BE2C (cell line): Measurements from ENCODE around the gene HNF1B.

Experiments used
- DNase-seq: peaks from one replicate; pipeline ENCODE4 v3.0.0-alpha.2; 2020
- H3K27me3 ChIP-seq: fragments of 250-450 bp; sonication (Bioruptor Pico); 2 replicates; pipeline ENCODE4 v1.5.1; 2020; ENCODE audit warnings: mild to moderate bottlenecking
- H3K36me3 ChIP-seq: fragments of 250-450 bp; sonication (Bioruptor Pico); 2 replicates; pipeline ENCODE4 v1.5.1; 2020; ENCODE audit warnings: mild to moderate bottlenecking
- H3K4me1 ChIP-seq: fragments of 250-450 bp; sonication (Bioruptor Pico); 2 replicates; pipeline ENCODE4 v1.5.1; 2020
- H3K4me3 ChIP-seq: 2 replicates; pipeline ENCODE4 v1.5.1; 2011; ENCODE audit warnings: low read depth, low read length
- H3K9me3 ChIP-seq: fragments of 250-450 bp; sonication (Bioruptor Pico); 2 replicates; pipeline ENCODE4 v1.5.1; 2020
- CTCF ChIP-seq: IDR thresholded peaks from 2 replicates; pipeline ENCODE4 v1.5.1; 2012; ENCODE audit warnings: mild to moderate bottlenecking, low read depth, low read length

Gene HNF1B

DNA sequence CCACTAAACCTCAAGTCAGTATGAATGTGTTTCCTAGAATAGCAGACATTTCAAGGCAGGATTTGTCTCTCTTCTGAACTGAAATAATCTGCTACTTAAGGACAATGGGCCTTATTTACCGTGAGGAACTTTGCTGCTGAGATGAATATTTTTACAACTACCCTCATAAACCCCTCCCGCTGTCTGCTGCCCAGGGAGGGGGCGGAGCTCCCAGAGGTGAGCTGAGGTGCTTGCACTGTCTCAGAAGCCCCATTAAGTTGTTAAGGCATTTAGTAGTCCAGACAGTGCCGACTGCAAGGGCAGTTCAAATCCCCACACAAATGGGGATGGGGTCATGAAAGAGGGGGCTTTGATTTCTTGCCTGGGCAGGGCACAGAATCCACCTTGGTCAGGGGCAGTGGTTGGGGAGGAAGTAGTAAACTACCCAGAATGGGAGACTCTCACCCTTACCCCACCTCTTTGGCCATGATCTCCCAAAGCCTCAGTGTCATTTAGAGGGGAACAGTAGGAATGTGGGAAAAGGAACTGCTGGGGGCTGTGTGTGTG is 19.2 kb downstream of the HNF1B start:
- H3K27me3 ChIP-seq, result peaks cover 15% of the 10 kb centered on the region
- H3K9me3 ChIP-seq, result no peaks in the 10 kb centered on the region
- no peak for DNase-seq
- H3K4me3 ChIP-seq, result no peak overlapping the region
- H3K4me1 ChIP-seq, result no peaks in the 10 kb centered on the region
- TF ChIP-seq CTCF, result no peak
- no peaks in the 10 kb centered on the region for H3K36me3 ChIP-seq

GRCh38 chr17:37725021-37725595 is 19.8 kb downstream of the HNF1B start:
- H3K4me3 ChIP-seq, result no peak overlapping the region
- H3K4me1 ChIP-seq, result no peaks in the 10 kb centered on the region
- TF ChIP-seq CTCF, result no peak
- H3K9me3 ChIP-seq, result no peaks in the 10 kb centered on the region
- peaks cover 17% of the 10 kb centered on the region for H3K27me3 ChIP-seq
- no peak for DNase-seq
- no peaks in the 10 kb centered on the region for H3K36me3 ChIP-seq

- Histone ChIP-seq H3K9me3 (no peaks in the 10 kb centered on the region), H3K4me3 (no peak overlapping the region), H3K36me3 (no peaks in the 10 kb centered on the region), H3K4me1 (no peaks in the 10 kb centered on the region), H3K27me3 (peaks cover 28% of the 10 kb centered on the region)
- no peak for TF ChIP-seq CTCF
- DNase-seq, result no peak
These were observed 23.9 kb downstream of the HNF1B start for GRCh38 chr17:37720989-37721388.

GRCh38 chr17:37719866-37720265 is 25.0 kb downstream of the HNF1B start:
- Histone ChIP-seq H3K27me3 (peaks cover 38% of the 10 kb centered on the region), H3K9me3 (no peaks in the 10 kb centered on the region), H3K4me3 (no peak overlapping the region), H3K4me1 (no peaks in the 10 kb centered on the region), H3K36me3 (no peaks in the 10 kb centered on the region)
- TF ChIP-seq CTCF, result no peak
- DNase-seq, result no peak

DNA sequence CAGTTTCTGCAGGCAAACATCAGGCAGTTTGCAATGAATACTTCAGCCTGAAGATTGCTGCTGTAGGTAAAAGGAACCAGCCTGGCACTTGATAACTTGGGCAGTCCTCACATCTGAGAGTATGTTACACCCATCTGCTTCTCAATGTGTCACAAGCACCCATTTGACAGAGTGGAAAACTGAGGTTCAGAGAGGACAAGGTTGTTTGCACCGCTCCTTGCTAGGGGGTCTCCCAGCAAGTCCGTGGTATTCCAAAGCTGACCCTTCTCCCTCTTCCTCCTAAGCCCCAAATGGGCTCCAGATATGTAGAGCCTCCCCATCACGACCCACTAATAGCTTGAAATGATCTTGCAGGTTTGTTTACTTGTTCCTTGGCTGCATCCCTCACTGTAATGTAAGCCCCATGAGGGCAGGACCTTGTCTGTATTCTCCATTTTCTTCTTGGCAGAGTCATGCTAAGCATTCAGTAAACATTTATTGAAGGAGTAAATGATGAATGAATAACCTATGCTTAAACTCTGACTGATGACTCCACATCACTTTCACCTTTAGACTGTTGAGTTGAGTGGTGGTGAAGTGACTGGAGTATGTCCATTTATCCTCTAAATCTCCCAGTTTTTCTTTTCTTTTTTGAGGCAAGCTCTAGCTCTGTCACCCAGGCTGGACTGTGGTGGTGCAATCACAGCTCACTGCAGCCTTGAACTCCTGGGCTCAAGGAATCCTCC is 26.4 kb downstream of the HNF1B start:
- DNase-seq, result no peak
- H3K4me3 ChIP-seq, result no peak overlapping the region
- no peaks in the 10 kb centered on the region for H3K9me3 ChIP-seq
- no peak for TF ChIP-seq CTCF
- H3K4me1 ChIP-seq, result no peaks in the 10 kb centered on the region
- peaks cover 50% of the 10 kb centered on the region for H3K27me3 ChIP-seq
- H3K36me3 ChIP-seq, result no peaks in the 10 kb centered on the region
